Effector memory CD4-positive, alpha-beta T cell (primary cell): ENCODE measurements around the gene ARPP19.

Experiments used
- DNase-seq, 3 donors: peaks; one replicate each; pipeline ENCODE4 v3.0.0-alpha.2; 2020
- H3K27ac ChIP-seq: 2 replicates; pipeline ENCODE4 v1.7.0; 2013; ENCODE audit warnings: mild to moderate bottlenecking, low read length, moderate library complexity; ENCODE audit not compliant: insufficient read depth, poor library complexity, severe bottlenecking
- H3K27me3 ChIP-seq: replicated peaks from 2 replicates; pipeline ENCODE4 v1.7.0; 2013; ENCODE audit warnings: mild to moderate bottlenecking, low read length; ENCODE audit not compliant: insufficient read depth, control insufficient read depth, poor library complexity, severe bottlenecking
- H3K36me3 ChIP-seq: 2 replicates; pipeline ENCODE4 v1.7.0; 2013; ENCODE audit warnings: mild to moderate bottlenecking, low read length, moderate library complexity; ENCODE audit not compliant: control insufficient read depth, insufficient read depth
- H3K4me1 ChIP-seq: 2 replicates; pipeline ENCODE4 v1.7.0; 2013; ENCODE audit warnings: low read length, mild to moderate bottlenecking; ENCODE audit not compliant: control insufficient read depth, insufficient read depth, poor library complexity, severe bottlenecking
- H3K4me3 ChIP-seq: 2 replicates; pipeline ENCODE4 v1.7.0; 2013; ENCODE audit warnings: low read length, low read depth, mild to moderate bottlenecking; ENCODE audit not compliant: insufficient read depth, poor library complexity, severe bottlenecking
- H3K9me3 ChIP-seq: 2 replicates; pipeline ENCODE4 v1.7.0; 2013; ENCODE audit warnings: mild to moderate bottlenecking, low read length, moderate library complexity; ENCODE audit not compliant: control insufficient read depth

The ARPP19 gene

GRCh38 chr15:52498706-52499105, 70.1 kb downstream of the ARPP19 start:
- no peaks in the 10 kb centered on the region for H3K4me1 ChIP-seq
- H3K27me3 ChIP-seq, result no peaks in the 10 kb centered on the region
- H3K36me3 ChIP-seq, result no peaks in the 10 kb centered on the region
- H3K4me3 ChIP-seq, result no peak overlapping the region
- no peak overlapping the region for H3K27ac ChIP-seq
- DNase-seq, result no peak
- no peaks in the 10 kb centered on the region for H3K9me3 ChIP-seq
